Activated CD4-positive, alpha-beta T cell treated with anti-CD3 and anti-CD28 coated beads for 4 hours (primary cell): ENCODE measurements around the gene C1orf21.

Experiments
- DNase-seq, 2 donors: peaks; one replicate each; pipeline ENCODE4 v3.0.0-alpha.2; 2020

Gene C1orf21

DNA sequence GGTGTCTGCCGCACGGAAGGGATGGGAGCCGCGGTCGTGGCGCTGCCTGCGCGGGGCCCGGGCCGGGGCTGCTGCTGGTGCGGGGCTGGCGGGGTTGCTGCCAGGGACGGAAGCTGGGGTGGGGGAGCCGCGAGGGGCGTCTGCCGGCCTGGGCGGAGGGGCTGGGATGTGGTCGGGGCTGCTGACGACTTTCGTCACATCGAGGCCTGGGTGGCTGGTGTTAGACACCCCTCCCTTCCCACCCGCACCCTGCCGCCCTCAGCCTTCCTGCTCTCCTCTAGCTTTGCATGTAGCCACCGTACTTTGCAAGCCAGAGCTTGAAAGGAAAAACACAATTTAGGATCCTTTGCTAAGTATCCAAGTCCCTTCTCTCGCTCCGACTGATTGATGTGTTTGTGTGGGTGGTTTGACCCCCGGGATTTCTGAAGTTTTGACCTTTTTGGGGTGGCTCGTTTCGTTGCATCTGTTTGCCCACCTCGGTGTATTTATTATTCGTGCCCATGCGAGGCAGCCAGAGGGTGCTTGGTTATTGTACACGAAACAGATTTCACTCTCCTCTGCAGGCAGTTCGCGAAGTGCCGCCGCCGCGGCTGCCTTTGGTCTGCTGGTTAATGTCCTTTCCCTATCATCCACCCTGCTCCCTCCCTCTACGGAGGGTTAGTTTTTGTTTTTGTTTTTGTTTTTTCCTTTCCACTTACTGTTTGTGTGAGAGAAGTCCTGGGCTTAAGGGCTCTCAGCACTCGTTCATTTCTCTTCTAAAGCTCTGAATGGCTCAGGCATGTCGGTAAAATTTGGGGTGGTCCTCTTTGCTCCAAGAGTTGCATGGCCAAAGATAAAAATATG, 868 bp downstream of the C1orf21 start:
- peak in 1 of 2 donors; percentile 11 for DNase-seq

DNA sequence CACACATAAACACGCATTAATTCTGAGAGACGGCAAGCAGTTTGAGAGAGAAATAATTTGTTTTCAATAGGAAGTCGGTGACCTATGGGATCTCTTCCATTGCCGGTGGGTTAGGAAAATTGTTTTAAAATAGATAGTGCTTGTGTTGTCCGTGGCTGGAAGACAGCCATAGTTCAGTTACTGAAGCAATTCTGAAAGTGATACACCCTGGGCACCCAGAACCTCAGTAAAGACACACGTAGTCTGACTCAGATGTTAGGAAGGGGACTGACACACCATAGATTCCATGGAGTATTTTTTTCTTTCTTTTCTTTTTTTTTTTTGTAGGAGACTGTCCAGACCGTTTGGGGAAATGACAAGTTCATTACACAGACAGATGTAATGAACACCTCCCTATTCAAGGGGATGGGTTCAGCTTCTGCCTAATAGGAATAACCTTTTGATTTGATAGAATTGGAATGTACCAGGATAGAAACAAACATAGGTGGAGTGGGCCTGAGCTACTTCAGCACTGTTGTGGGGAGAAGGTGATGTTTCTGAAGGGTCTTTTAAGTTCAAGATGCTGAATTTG, 1.6 kb downstream of the C1orf21 start:
- DNase-seq: no peak

DNA sequence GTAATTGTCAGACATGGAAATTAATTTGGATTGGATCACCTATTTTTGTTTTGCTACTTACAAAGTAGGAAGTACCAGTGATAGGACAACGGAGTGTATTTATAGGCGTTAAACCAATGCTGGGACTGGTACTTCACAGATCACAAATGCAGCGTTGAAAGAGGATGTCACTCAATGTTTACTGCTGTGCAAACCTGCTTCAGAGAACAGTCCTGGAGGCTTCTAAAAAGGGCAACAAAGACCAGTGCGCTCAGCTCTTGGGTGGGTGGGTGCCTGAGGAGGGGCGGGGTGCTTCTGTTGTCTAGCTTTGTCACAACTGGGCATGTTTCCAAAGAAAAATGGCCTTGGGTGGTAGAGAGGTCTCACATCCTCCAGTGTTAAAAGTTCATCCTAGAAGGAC, 2.1 kb downstream of the C1orf21 start:
- no peak for DNase-seq

DNA sequence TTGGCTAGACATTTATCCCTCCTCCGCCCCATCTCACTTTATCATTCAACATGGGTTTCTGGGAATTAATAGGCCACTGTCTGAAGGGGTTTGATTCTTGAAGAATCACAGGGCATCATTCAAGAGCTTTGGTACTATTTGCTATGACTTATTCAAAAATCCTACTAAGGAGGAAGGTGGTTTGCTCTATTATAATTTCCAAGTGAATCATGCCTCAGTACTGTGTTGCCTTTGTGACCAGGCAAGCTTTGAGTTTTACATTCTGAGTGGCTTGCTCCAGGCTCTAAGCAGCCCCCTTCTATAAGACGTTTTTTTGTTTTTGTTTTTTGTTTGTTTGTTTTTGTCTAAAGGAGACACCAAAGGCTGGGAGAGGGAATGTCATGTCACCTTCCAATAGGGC, 2.6 kb downstream of the C1orf21 start:
- no peak for DNase-seq

DNA sequence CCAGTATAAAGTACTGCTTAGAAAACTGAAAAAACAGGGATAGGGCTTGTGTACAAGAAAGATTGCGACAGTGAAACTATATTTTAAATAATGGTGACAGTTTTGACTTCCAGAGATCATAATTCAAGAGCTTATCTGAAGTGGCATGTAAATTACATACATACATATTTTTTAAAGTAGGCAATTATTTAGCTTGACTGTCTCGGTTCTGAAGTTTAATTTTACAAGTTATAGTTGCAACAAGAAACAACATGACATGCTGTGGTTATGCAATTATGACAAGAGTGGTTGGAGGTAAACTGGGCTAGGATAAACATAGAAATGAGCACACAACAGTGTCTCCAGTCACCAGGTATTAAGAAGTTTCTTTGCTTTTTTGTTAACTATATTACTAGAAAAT, 4.1 kb downstream of the C1orf21 start:
- no peak for DNase-seq

DNA sequence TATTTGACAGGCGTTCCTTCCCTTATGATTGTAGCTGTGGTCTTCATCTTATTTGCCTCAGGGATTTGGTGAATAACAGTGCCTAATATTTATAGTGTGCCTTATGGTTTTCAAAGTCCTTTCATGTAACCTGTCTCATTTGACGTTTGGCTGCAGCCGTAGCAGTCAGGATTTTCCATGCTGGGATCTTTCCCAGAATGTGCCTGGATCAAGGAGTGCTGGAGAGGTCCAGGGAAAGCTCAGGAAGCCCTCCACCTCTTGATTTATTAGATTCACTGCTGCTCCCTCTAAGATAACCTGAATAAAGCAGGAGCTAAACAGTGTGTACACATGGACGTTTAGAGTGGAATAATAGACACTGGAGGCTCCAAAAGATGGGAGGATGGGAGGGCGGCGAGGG, 5.2 kb downstream of the C1orf21 start:
- no peak for DNase-seq

DNA sequence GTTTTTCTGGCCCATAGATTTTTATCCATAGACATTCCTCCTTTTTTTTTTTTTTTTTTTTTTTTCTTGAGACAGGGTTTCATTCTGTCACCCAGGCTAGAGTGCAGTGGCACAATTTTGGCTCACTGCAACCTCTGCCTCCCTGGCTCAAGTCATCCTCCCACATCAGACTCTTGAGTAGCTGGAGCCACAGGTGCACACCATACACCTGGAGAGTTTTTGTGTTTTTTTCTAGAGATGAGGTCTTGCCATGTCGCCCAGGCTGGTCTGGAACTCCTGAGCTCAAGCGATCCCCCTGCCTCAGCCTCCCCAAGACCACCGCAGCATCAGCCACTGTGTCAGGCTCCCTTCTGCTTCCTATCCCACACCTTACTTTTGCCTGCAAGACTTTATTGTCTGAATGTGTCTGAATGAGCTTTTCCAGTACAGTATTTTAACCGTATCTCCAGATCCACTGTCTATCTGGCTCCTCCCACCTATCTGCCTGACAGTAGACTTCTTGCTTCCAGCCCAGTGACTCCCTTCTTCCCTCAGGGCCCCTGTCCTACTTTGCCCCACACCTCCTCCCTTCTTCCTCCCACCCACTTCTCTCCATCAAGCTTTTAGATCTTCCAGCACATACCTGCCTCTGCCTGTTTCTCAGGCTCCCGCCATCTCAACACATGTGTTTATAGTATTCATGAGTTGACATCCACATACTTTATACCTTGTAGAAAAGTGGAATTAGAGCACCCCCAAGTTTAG, 6.1 kb downstream of the C1orf21 start:
- DNase-seq: no peak

DNA sequence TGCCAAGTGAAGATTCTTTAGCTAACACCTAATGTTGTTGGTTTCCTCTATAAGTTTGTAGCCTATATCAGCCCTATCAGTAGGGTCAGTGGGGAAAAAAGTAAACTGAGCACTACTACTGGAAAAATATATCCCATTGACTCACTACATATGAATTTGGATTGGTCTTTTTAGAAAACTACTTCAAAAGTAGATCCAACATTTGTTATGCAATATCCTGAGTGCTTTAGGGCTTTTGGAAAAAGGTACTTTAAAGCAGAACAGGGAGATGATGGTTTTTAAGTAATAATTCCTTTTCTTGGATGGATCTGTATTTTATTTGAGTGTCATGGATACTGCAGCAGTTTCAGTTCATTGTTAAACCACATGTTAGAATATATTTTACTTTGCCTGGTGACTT, 7.1 kb downstream of the C1orf21 start:
- DNase-seq: no peak

DNA sequence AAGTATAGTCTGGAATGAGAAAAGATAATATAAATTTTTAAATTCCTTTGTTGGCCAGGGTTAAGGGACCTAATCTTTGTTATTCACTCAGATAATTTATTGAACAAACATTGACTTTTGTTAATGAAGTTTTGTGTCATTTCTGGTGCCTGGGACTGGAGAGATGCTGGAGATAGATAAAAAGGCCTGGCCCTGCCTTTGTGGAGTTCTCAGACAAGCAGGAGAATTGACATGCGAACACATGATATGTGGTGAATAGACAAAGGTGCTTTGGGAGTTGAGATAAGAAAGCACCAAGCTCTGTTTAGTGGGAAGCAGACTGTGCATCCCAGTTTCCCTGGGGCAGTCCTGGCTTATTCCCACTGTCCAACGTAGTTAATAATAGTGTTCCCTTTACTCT, 8.5 kb downstream of the C1orf21 start:
- DNase-seq: no peak

DNA sequence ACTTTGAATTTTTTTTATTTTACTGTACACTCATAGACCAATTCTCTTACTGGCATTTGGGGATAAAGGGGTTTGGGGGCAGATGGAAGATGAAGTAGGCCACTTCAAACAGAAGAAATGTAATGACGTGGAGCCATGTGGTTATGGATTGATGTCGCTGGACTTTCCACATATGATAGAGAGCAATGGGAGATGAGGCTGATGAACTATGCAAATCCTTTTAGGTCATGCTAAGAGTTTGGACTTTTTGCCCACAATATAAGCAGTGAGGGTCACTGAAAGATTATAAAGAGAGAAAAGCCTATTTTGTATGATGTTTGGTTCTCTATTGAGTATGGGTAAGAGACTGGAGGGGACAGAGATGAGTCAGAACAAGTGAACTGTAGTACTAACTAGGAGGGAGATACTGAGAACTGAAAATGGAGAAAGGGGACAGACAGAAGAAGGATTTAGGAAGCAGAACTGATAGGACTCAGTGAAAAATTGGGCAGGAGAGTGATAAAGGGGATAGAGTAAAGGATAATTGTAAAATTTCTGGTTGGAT, 9.2 kb downstream of the C1orf21 start:
- DNase-seq: no peak

DNA sequence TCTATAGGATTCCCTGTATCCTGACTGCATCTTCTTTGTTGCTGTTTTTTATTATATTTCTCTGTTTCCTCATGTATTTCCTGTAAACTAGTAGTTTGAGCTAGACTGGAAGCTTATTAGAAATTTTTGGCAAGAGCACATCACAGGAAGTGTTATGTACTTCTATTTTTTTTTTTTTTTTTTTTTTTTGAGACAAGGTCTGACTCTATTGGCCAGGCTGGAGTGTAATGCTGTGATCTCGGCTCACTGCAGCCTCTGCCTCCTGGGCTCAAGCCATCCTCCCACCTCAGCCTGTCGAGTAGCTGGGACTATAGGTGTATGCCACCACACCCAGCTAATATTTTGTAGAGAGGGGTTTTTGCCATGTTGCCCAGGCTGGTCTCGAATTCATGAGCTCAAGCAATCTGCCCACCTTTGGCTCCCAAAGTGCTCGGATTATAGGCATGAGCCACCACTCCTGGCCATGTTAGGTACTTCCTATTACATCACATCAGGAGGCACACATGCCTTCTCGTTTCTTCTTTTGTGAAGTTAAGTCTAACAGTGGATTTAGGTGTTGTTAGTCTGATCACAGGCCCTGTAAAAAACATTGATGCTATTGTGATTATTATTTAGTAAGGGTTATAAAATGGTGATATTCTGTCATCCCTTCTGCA, 12.5 kb downstream of the C1orf21 start:
- DNase-seq: no peak

DNA sequence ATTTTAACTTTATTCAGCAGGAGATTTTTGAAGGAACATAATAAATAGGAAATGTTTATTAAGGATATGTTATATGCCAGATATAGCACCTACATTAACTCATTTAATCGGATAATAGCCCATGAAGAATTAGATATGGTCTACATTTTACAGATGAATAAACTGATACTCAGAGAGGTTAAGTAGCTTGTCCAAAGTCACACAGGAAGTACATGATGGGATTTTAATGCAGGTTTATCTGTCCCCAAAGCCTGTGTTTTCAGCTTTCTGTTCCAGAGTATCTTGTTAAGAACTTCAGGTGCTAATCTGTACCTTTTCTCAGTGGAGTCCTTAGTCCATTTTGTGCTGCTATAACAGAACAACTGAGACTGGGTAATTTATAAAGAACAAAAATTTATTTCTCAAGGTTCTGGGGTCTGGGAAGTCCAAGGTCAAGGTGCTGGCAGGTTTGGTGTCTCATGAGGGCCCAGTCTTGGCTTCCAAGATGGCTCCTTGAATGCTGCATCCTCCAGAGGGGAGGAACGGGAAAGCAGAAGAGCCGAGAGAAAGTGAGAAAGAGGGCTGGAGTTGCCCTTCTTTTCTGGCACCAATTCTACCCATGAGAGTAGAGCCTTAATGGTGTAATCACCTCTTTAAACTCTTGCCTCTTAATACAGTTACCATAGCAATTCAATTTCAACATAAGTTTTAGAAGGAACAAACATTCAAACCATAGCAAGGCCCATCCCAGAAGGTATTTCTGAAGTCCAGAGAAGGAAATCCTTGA, 17.3 kb downstream of the C1orf21 start:
- no peak for DNase-seq

DNA sequence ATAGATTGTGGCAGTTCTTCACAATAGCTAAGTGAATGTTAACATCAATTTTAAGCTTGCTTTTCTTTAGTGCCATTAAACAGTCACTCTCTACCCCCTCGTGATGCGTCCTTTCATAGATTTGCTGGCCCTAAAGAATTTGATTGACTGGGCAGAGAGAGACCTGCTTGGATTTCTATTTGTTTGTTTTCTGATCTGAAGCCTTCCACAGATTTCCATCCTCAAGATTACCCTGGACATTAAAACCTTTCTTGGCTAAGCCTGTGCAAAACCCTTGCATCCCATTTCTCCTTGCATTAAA, 17.8 kb downstream of the C1orf21 start:
- DNase-seq: no peak

DNA sequence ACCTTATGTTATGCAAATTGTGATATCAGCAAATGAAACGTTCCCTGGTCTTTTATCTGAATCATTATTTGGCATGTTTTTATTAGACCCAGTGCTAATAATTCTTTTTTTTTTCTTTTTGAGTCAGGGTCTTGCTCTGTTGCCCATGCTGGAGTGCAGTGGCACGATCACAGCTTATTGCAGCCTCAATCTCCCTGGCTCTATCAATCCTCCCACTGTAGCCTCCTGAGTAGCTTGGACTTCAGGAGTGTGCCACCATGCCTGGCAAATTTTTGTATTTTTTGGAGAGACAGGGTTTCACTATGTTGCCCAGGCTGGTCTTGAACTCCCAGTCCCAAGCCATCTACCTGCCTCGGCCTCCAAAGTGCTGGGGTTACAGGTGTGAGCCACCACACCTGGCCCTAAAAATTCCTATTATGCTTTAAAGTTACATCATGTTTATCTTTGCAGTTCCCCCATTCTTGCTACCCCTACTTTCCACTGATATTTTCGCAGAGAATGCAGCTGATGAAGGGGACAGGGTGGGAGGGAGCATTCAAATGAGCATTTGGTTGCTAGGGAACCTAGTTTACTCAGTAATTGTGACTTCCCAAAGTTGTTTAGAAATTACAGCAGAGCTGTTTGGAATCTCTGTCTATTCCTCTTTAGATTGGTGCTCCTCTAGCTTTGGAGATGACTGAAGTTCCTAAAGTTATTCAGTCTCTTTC, 18.4 kb downstream of the C1orf21 start:
- no peak for DNase-seq

DNA sequence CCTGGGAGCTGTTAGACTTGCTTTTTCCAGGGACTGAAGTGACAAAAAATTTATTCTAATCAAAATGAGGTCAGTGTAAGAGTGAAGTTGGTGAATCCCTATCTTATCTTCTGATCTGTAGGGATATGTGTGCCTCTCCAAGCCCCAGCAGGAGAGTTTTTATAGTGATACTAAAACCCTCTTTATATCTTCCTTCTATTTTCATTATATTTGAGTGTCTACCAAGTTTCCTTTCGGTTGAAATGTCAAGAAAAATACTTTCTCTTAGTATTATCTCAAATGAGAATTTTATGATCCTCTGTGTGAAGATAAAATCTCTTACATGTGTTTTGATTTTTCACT, 18.9 kb downstream of the C1orf21 start:
- no peak for DNase-seq

DNA sequence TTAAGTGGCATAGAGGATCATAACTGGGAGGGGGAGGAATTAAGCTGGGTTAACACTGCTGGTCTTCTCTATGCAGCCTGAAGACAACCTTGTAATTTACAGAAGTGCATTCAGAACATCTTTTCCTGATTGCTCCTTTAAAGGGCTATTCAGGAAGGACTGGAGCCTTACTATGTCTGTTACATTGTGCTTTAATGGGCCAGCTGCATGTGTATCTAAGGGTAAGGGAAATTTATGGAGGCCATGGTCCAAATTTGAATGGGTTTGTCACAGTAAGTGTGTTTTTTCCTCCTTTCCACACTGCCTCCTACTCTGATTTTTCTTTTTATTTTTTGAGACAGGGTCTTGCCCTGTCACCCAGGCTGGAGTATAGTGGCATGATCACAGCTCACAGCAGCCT, 19.6 kb downstream of the C1orf21 start:
- no peak for DNase-seq

DNA sequence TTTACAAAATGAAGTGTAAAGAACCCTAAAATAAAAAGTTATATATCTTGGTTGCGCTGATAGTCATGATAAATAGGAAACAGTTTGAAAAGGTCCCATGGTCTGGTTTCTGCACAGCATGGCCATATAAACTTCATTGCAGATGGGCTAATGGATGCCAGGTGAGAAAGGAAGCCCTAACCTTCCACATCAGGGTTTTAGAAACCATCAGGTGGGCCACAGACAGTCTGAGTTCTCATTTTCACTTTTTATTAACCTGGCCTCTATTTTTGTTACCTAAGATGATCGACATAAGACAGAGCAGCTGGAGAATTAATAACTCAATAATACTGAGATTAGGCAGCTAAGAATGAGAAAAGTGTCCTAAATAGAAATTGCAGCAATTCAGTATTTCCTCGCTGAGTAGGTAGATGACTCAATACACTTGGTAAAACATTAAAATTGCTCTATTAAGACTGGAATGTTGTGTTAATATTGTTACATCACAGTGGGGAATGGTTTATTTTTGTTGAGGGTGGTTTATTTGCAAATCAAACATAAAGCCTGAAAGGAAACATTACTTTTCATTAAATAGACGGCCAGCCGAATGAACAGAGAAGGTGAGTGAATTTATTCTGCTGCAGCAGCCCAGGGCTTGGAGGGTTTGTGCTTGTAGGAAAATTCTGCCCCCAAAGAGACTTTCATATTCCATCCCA, 21.1 kb downstream of the C1orf21 start:
- no peak for DNase-seq

DNA sequence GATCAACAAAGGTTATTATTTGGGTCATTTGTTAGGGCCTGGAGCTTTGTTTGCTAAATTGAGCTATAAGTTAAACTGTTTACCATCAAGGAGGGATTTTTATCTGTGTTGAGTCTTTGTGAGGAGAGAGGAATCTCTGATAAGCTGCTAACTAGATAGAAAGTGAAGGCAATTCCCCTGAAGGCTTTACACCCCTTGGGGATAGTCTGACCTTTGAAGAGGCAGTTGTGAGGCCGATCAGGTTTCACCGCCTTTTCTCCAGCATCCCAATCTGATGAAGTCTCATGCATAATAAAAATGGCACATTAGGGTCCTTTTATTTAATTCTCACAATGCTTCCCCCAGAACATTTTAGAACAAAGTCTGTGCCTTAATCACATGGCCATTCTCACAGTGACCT, 21.8 kb downstream of the C1orf21 start:
- no peak for DNase-seq

DNA sequence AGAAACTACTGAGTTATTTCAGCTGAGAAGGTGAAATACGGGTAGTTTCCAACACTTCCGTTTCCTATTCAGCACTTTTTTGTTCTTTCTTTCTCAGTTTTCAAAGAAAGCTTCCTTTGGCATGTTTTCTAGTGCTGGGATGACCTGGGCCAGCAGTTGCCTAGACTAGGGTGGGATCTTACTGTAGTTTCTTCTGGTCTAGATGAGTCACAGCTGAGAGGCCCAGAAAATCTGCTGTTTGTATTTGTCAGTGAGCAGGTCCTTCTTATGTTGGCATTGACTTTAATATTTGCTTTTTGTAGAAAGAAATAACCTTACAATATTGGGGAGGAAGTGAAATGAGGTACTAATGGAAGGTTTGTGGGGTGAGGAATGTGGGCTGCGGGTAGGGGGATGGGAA, 22.2 kb downstream of the C1orf21 start:
- DNase-seq: no peak

DNA sequence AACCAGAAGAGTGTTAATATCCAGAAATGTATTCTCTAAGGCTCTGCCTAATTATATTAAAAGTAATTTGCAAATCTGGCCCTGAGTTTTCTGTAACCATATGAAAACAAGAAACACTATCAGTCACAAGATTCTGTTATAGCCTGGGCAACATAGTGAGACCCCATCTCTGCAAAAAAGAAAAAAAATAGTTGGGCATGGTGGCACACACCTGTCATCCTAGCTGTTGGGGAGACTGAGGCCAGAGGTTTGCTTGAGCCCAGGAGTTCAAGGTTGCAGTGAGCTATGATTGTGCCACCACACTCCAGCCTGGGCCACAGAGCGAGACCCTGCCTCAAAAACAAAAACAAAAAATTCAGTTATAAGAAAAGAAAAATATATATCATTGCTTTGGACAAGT, 25.6 kb downstream of the C1orf21 start:
- DNase-seq: no peak

DNA sequence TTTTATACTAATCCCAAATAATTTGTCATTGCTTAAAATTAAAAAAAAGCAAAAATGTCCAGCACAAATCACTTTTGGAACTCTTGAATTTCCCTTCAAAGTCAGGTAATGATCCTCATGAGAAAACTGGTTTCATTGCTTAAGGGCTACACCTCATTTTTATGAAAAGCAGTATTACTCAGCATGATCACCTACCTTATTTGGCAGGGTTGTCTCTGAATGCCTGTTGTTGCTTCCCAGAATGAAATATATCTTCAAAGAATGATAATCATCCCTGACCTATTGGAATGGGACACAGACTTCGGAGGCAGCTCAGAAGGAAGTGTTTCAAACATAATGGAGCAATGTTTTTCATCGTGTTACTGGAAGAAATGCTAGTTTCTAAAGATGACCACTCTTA, 29.7 kb downstream of the C1orf21 start:
- DNase-seq: no peak

DNA sequence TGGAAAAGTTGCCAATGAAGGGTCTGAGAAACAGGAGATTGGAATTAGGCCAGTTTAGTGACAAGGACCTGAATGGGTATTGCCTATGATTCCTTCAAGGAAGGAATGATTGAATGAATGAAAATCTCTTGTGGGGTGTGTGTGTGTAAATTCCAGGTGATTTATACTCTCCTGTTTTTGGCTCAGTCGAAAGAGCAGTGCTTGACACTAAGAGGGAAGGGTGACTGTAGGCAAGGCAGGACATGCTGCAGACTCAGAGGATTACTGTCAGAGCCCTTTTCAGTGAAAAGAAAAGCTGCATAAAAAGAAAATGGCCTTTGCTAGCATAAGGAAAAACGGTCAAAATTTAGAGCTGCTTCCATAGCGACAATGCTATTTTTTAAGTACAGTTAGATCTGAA, 30.1 kb downstream of the C1orf21 start:
- DNase-seq: no peak
